Activated T-cell treated with anti-CD3 and anti-CD28 coated beads, Interleukin-2, amount 50 U/mL, for 4 hours (primary cell): ENCODE results near the gene KRTAP10-2. TPM values are rescaled to one million over a fixed set of nuclear protein-coding genes. Genes with fewer than 3 reads are reported as not detected.
A peak's percentile ranks its signal among the peaks of the same experiment; 100 is the strongest.
"Not testable (repeated sequence)": the region's sequence is repeated elsewhere in the genome, so short reads cannot be mapped to it uniquely, and the experiment has no call there.

Experiments
- ATAC-seq, 2 donors: fragments of 200-7000 bp; cut with Tn5 transposase; one replicate each; pipeline ENCODE4 v1.10.0; 2021
- DNase-seq: peaks from one replicate; pipeline ENCODE4 v3.0.0-alpha.2; 2020
- H3K27me3 Mint-ChIP-seq: one replicate; pipeline ENCODE4 v1.8.0; 2021; ENCODE audit warnings: low read depth, mixed read lengths
- H3K36me3 Mint-ChIP-seq: one replicate; pipeline ENCODE4 v1.8.0; 2022; ENCODE audit warnings: mixed read lengths; ENCODE audit not compliant: insufficient read depth
- H3K4me1 Mint-ChIP-seq: one replicate; pipeline ENCODE4 v1.8.0; 2021; ENCODE audit warnings: low read depth, mixed read lengths
- H3K4me3 Mint-ChIP-seq: one replicate; pipeline ENCODE4 v1.8.0; 2021; ENCODE audit warnings: mild to moderate bottlenecking, moderate library complexity, mixed read lengths
- H3K9me3 Mint-ChIP-seq: one replicate; pipeline ENCODE4 v1.8.0; 2021; ENCODE audit warnings: mixed read lengths
- total RNA-seq, 3 donors: library from RNA; stranded (reverse); gene quantifications; one replicate each; pipeline ENCODE4 v1.2.1, GENCODE V29; 2021

The KRTAP10-2 gene
- total RNA-seq, 3 donors from 2014 or later: not detected

DNA sequence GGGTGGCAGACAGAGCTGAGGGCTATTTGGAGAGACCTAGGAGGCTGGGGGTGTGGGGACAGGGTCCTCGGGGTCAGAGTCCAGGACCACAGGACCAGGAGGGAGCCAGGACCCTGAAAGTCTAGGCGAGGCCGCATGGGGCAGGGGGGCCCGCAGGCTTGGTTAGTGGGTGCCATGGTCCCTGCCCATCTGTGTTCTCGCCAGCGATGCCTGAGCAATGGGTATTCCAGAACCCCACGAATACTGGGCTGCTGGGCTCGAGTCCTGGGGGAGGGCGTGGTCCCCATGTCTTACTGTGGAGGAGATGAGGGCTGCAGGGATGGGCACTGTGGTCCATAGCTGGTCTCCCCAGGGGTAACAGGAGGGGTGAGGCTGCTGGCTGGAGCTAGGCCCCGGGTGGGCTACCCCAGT lies 39.0 kb upstream of the KRTAP10-2 start:
- H3K27me3 Mint-ChIP-seq: peaks cover 25% of the 10 kb centered on the region
- H3K36me3 Mint-ChIP-seq: no peaks in the 10 kb centered on the region
- no peak for DNase-seq
- H3K4me1 Mint-ChIP-seq: peaks cover 2% of the 10 kb centered on the region
- no peak overlapping the region for H3K4me3 Mint-ChIP-seq
- no peaks in the 10 kb centered on the region for H3K9me3 Mint-ChIP-seq
- no peak for ATAC-seq

DNA sequence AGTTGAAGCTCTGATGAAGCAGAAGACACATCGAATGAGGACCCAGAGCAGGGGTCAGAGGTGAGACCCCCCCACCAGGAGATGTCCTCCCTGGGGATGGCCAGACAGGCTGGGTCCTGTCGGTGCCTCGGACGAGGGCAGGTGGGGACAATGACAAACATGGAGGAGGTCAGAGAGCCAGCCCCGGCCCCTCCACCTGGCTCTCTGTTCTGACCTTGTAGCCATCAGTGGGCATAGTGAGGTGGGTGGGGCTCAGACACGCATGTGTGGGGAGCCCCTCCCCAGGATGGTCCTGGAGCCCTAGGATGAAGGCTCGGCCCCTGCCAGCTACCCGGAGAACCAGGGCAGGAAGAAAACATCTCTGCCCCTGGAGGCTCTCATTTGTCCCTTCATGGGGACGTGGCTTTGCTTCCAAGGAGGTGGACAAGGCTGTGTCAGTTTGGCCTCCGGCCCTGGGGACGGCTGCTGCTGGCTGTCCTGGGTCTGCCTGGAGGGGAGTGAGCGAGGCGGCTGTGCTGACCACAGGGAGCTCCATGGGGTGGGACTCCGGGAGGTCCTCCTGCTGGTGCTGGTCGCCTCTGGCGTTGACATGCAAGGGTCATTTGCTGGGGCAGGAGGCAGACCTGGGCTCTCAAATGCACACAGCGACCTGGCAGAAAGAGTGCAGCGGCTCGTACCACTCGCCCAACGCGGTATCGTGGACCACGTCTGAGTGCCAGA lies 38.4 kb upstream of the KRTAP10-2 start:
- DNase-seq: no peak
- no peak for ATAC-seq
- Mint-ChIP-seq H3K9me3 (no peaks in the 10 kb centered on the region), H3K36me3 (no peaks in the 10 kb centered on the region), H3K27me3 (peaks cover 25% of the 10 kb centered on the region), H3K4me1 (peaks cover 2% of the 10 kb centered on the region), H3K4me3 (no peak overlapping the region)

DNA sequence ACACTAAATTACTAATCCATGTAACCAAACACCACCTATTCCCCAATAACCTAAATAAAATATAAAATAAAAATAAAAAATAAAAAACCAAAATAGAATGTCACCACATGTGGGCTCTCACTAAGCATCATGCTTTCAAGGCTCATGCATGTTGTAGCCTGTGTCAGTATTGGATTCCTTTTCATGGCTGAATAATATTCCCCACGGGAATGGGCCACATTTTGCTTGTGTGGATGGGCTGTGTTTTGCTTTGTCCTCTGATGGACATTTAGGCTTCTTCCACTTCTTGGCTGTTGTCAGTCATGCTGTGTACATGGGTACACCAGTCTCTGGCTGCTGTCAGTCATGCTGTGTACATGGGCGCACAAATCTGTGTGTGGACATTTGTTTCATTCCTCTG lies 37.8 kb upstream of the KRTAP10-2 start:
- DNase-seq (no peak), ATAC-seq (no peak)
- H3K4me3 Mint-ChIP-seq: no peak overlapping the region
- H3K4me1 Mint-ChIP-seq: peaks cover 6% of the 10 kb centered on the region
- peaks cover 28% of the 10 kb centered on the region for H3K27me3 Mint-ChIP-seq
- H3K36me3 Mint-ChIP-seq: no peaks in the 10 kb centered on the region
- H3K9me3 Mint-ChIP-seq: no peaks in the 10 kb centered on the region

DNA sequence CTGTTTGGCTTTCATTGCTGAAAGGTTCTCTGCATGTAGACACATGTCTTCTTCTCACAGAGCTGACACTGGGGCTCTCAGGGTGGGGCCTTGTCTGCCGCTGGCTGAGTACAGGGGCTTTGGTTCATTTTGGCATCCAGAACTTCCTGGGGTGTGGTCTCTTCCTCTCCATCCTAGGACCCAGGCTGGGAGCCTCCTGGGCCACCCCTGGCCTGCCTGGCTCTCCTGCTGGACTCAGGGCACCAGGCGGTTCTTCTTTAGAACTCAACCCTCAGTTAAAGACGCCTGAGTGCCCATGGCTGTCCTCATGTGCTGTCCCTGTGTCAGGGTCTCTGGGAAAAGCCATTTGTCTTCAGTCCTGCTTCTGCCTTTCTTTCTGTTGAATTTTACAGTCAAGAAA lies 34.6 kb upstream of the KRTAP10-2 start:
- Mint-ChIP-seq H3K36me3 (no peaks in the 10 kb centered on the region), H3K27me3 (peaks cover 25% of the 10 kb centered on the region), H3K9me3 (peaks cover 11% of the 10 kb centered on the region), H3K4me1 (peaks cover 17% of the 10 kb centered on the region), H3K4me3 (no peak overlapping the region)
- ATAC-seq (no peak), DNase-seq (no peak)

DNA sequence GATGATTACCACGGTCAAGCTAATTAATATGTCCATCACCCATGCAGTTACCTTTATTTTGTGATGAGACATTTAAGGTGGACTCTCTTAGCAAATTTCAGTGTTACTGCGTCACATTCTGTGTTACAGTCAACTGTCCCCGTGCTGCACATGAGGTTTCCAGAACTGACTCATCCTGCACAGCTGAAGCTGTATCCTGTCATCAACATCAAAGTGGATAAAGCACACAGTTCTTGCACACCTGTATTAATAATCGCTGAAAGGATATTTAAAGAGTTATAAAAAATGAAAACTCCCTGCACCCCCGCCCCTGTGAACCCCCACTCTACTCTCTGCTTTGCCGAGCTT lies 32.5 kb upstream of the KRTAP10-2 start:
- DNase-seq (no peak), ATAC-seq (peak; percentile 63 to 82)
- H3K27me3 Mint-ChIP-seq: peaks cover 21% of the 10 kb centered on the region
- peaks cover 17% of the 10 kb centered on the region for H3K4me1 Mint-ChIP-seq
- peaks cover 12% of the 10 kb centered on the region for H3K9me3 Mint-ChIP-seq
- no peak overlapping the region for H3K4me3 Mint-ChIP-seq
- H3K36me3 Mint-ChIP-seq: no peaks in the 10 kb centered on the region

DNA sequence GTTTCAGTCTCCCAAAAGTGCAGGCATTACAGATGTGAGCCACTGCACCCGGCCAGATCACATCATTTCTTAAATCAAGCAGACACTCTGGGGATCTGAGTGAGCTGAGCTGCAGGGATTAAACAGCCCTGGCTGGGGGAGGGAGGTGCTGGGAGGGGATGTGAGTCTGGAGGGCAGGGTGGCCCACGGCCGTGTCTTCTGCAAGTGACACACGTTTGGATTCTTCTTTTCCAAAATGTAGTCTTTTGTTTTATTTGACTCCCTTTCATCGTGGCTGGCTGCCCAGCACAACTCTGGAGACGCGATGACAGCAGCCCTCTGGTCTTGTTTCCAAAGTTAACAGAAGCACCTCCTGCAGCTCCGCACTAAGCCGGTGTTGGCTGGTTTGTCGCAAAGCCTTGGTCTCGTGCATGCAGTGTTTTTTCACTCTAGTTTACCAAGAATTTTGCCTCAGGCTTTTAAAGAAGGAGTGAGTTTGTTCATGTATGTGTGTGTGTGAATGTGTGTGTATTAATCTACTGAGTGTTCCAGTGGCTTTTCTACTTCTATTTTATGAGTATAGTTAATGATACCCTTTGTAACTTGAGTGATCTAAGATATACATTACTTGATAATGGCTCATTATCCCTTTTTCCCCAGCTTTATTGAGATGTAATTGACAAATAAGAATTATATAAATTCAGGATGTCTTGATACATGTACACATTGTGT lies 31.9 kb upstream of the KRTAP10-2 start:
- peaks cover 21% of the 10 kb centered on the region for H3K27me3 Mint-ChIP-seq
- H3K9me3 Mint-ChIP-seq: peaks cover 12% of the 10 kb centered on the region
- no peaks in the 10 kb centered on the region for H3K36me3 Mint-ChIP-seq
- DNase-seq: no peak
- peaks cover 17% of the 10 kb centered on the region for H3K4me1 Mint-ChIP-seq
- H3K4me3 Mint-ChIP-seq: no peak overlapping the region
- no peak for ATAC-seq

DNA sequence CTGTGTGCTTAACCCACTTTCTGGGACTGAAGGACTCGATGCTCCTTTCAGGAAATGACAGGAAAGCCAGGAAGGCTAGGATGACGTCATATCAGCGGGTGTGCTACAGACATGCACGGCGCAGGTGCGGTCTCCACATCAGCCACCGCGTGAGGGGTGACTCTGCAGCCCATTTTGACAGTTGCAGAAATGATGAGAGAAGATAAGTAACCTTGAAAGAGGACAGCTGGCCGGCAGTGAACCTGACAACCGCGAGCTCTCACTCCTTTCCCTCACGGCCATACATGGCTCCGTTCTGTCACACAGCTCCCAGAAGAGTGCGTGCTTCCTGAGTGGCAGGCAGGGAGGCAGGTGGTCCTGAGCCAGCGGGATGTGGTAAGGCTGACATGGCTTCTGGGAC lies 30.8 kb upstream of the KRTAP10-2 start:
- Mint-ChIP-seq H3K36me3 (peaks cover 2% of the 10 kb centered on the region), H3K4me3 (no peak overlapping the region), H3K9me3 (peaks cover 19% of the 10 kb centered on the region), H3K27me3 (peaks cover 18% of the 10 kb centered on the region), H3K4me1 (peaks cover 17% of the 10 kb centered on the region)
- ATAC-seq: no peak
- no peak for DNase-seq

DNA sequence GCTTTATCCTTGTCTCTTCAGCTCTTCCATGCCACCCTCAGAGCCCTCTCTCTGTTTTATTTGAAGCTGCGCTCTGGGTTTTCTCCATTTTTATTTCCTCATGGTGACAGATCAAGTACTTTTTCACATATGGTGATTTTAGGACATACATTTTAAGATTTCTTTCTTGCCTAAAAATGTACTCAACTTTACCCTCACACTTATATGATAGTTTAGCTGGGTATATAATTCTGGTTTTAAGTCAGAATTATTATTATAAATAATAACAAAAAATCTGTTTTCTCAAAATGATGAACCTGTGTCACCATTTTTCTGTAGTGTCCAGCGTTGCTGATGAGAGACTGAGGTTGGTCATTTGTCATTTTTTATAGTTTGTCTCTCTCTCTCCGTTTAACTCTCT lies 29.9 kb upstream of the KRTAP10-2 start:
- H3K4me1 Mint-ChIP-seq: peaks cover 17% of the 10 kb centered on the region
- no peak for ATAC-seq
- DNase-seq: no peak
- H3K36me3 Mint-ChIP-seq: peaks cover 2% of the 10 kb centered on the region
- H3K27me3 Mint-ChIP-seq: peaks cover 10% of the 10 kb centered on the region
- H3K4me3 Mint-ChIP-seq: no peak overlapping the region
- peaks cover 19% of the 10 kb centered on the region for H3K9me3 Mint-ChIP-seq

DNA sequence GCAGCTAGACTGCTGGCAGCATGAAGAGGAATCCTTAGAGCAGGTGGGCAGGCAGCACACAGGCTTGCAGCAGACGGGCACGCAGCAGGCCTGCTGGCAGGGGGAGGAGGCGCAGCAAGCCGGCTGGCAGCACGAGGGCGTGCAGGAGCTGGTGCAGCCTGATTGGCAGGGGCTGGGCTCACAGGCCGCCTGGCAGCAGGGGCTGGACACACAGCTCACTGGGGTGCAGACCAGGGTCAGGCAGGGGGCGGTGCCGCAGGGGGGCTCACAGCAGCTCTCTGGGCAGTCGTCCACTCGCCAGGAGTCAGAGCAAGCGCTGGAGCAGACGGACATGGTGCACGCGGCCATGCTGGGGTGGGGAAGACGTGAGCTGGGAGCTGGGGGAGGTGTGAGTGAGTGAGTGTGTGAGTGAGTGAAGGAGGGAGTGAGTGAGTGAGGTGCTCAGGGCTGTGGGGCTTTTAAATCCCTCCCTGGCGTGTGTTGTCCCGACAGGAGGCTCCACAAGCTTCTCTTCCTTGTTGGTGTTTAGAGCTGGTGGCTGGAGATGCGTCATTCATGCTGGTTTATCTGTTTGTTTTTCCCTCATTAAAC lies 29.0 kb upstream of the KRTAP10-2 start, which contains the start of gene KRTAP10-5:
Gene KRTAP10-5 (minus strand): TSS at position 374 of the 591 bp plus-strand sequence. CDS start 26 bp downstream, at position 348.
- Mint-ChIP-seq H3K4me1 (peaks cover 17% of the 10 kb centered on the region), H3K9me3 (peaks cover 19% of the 10 kb centered on the region)
- ATAC-seq, H3K36me3 Mint-ChIP-seq, DNase-seq, H3K27me3 Mint-ChIP-seq, H3K4me3 Mint-ChIP-seq: not testable (repeated sequence)

DNA sequence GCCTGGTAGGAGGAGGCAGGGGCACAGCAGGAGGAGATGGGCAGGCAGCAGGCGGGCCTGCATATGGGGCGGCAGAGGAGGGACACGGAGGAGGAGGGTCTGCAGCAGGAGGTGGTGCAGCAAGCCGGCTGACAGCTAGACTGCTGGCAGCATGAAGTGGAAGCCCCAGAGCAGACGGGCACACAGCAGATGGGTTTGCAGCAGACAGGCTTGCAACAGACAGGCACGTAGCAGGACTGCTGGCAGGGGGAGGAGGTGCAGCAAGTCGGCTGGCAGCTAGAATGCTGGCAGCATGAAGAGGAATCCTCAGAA lies 28.5 kb upstream of the KRTAP10-2 start:
- H3K27me3 Mint-ChIP-seq: peaks cover 6% of the 10 kb centered on the region
- no peak for DNase-seq
- peaks cover 2% of the 10 kb centered on the region for H3K36me3 Mint-ChIP-seq
- ATAC-seq: no peak
- no peak overlapping the region for H3K4me3 Mint-ChIP-seq
- peaks cover 17% of the 10 kb centered on the region for H3K4me1 Mint-ChIP-seq
- peaks cover 19% of the 10 kb centered on the region for H3K9me3 Mint-ChIP-seq

DNA sequence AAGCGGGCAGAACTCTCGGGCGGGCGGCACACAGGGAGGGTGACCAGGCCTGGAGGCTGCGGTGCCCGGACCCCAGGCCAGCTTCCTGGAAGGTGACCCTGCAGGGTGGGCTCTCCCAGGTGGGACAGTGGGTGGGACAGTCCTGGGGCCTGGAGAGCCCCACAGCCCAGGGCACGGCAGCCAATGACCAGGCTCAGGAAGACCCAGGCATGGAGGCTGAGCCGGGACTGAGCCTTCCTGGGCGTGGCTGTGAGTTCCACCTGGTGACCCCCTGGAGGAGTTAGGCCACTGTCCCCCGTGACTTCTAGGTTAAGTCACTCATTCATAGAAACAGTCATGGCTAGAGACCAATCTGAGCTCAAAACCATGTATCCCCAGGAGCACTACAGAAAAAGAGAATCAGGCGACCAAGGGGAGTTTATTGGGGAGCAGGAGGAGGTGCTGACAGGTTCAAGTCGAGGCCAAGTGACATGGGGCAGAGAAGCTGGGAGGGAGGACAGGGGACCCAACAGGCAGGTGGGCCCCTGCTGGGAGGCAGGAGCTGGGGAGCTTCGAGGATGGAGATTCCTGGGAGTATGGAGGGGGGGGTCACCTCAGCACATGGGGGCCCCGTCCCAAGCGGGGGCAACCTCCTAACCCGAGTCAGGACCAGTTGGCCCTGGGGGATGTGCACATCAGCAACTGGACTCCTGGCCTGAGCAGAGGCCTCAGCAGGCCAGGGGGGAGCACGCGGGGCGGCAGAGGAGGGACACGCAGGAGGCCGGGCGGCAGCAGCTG lies 27.9 kb upstream of the KRTAP10-2 start:
- DNase-seq: no peak
- Mint-ChIP-seq H3K36me3 (peaks cover 2% of the 10 kb centered on the region), H3K4me1 (peaks cover 18% of the 10 kb centered on the region), H3K27me3 (peaks cover 4% of the 10 kb centered on the region), H3K9me3 (peaks cover 19% of the 10 kb centered on the region), H3K4me3 (no peak overlapping the region)
- no peak for ATAC-seq

DNA sequence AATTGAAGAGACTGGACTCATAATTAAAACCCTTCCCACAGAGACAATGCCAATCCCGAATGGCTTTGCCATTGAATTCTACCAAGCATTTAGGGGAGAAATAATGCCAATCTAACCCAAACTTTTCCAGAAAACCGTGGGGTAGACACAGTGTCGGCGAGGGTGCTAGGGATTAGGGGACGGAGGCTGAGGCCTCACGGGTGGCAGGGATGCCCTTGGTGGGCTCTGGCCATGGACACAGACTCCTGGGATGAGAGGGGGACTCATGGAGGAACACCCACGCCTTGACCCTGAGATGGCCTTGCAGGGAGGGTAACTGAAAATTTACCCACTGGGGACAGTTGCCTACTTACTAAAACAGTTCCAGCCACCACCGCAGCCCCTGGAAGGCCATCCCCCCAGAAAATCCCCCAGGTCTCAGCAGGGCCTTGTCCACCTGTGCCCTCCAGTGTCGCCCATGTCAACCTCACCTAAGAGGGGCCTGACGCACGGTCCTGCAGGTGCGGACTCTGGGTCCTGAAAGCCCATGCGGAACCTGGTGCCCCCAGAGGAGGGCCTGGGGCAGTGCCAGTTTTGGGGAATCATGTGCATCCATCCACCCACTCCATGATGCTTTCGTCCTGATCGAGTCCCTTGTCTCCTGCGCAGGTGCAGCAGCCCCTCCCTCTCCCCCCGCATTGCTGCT lies 27.2 kb upstream of the KRTAP10-2 start:
- peaks cover 11% of the 10 kb centered on the region for H3K4me1 Mint-ChIP-seq
- no peak overlapping the region for H3K4me3 Mint-ChIP-seq
- peaks cover 19% of the 10 kb centered on the region for H3K9me3 Mint-ChIP-seq
- peaks cover 2% of the 10 kb centered on the region for H3K36me3 Mint-ChIP-seq
- H3K27me3 Mint-ChIP-seq: peaks cover 4% of the 10 kb centered on the region
- DNase-seq: no peak
- ATAC-seq: no peak

DNA sequence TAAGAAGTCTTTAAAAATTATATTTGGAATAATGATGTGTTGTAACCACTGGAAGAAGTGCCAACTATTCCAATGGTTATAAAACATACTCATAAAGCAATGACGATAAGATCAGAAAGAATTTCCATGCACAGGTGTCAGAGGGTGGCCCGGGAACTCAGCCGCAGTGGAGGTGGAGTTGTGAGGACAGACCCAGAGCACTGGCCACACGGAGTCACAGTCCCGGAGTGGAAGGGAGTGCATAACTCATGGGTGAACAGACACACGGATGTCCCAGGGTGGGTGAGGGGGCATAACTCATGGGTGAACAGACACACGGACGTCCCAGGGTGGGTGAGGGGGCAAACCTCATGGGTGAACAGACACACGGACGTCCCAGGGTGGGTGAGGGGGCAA lies 24.7 kb upstream of the KRTAP10-2 start:
- peaks cover 4% of the 10 kb centered on the region for H3K4me1 Mint-ChIP-seq
- peaks cover 10% of the 10 kb centered on the region for H3K27me3 Mint-ChIP-seq
- DNase-seq (no peak), ATAC-seq (no peak)
- H3K9me3 Mint-ChIP-seq: peaks cover 14% of the 10 kb centered on the region
- H3K4me3 Mint-ChIP-seq: no peak overlapping the region
- peaks cover 2% of the 10 kb centered on the region for H3K36me3 Mint-ChIP-seq
